ENCODE data around the gene RPS17.

DNA sequence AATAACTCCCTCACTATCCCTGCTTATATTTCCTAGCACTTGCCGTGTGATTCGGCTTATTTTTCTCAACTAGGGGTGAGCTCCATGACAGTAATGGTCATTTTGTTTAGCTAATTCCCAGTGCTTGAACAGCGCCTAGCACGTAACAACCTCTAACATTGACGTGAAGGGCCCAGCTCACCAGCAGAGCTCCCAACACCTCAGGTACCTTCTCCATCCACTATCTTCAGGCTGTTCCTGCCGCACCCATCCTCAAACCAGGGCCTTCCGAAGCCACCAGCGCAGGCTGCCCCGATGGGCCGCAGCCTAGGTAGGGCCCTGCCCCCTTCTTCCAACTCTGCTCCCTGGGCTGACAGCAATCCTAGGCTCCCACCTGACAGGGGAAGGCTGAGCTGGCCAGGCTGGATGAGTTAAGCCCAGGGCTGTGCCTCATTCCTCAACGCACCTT, 751 bp upstream of the RPS17 start:
- TF ChIP-seq POLR2A (IDR thresholded peaks at IDR 0.05) (no peak), POLR2AphosphoS5 (IDR thresholded peaks at IDR 0.05) (no peak), EP300 (IDR thresholded peaks at IDR 0.05) (no peak)
- TF ChIP-seq, protein P1, sequence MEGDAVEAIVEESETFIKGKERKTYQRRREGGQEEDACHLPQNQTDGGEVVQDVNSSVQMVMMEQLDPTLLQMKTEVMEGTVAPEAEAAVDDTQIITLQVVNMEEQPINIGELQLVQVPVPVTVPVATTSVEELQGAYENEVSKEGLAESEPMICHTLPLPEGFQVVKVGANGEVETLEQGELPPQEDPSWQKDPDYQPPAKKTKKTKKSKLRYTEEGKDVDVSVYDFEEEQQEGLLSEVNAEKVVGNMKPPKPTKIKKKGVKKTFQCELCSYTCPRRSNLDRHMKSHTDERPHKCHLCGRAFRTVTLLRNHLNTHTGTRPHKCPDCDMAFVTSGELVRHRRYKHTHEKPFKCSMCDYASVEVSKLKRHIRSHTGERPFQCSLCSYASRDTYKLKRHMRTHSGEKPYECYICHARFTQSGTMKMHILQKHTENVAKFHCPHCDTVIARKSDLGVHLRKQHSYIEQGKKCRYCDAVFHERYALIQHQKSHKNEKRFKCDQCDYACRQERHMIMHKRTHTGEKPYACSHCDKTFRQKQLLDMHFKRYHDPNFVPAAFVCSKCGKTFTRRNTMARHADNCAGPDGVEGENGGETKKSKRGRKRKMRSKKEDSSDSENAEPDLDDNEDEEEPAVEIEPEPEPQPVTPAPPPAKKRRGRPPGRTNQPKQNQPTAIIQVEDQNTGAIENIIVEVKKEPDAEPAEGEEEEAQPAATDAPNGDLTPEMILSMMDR (IDR thresholded peaks at IDR 0.05), result no peak

Data from gastroesophageal sphincter (tissue), 3 donors.